OCI-LY7 (cell line): ENCODE data around the gene TRMT11. TPM values are rescaled to one million over a fixed set of nuclear protein-coding genes. Genes with fewer than 3 reads are reported as not detected.
"Not testable (repeated sequence)": the region's sequence is repeated elsewhere in the genome, so short reads cannot be mapped to it uniquely, and the experiment has no call there.

Source experiments
- BruUV-seq: library from RNA; stranded (reverse); fragments of 400-500 nt; replicated peaks from 2 replicates; lab custom pipeline; 2021; lab: Mats Ljungman, UMichigan
- CTCF ChIA-PET: fragments of 300-600 bp; sonication (Branson Sonifier 250); formaldehyde crosslinking; loops from one replicate; lab custom pipeline; 2022; ENCODE audit warnings: antibody characterized with exemption; ENCODE audit not compliant: unreplicated experiment; lab: Charles Lee
- POLR2A ChIA-PET: fragments of 300-600 bp; sonication (Branson Sonifier 250); formaldehyde crosslinking; loops from one replicate; lab custom pipeline; 2022; ENCODE audit warnings: antibody characterized with exemption; lab: Charles Lee
- DNase-seq: peaks from one replicate; pipeline ENCODE4 v3.0.0-alpha.2; 2015; ENCODE audit warnings: low spot score
- H2AFZ ChIP-seq: fragments of 200-600 bp; sonication (generic), shearing (Covaris generic); 2 replicates; pipeline ENCODE4 v1.6.1; 2014; ENCODE audit warnings: mild to moderate bottlenecking, antibody characterized with exemption, low read length, moderate library complexity
- H3K27ac ChIP-seq: fragments of 200-600 bp; sonication (generic); 2 replicates; pipeline ENCODE4 v1.5.1; 2014; ENCODE audit warnings: mixed run types, low read depth, mild to moderate bottlenecking, moderate library complexity, low read length, inconsistent platforms; ENCODE audit not compliant: poor library complexity, severe bottlenecking
- H3K36me3 ChIP-seq: fragments of 200-600 bp; sonication (generic); 2 replicates; pipeline ENCODE4 v1.6.1; 2014; ENCODE audit warnings: mild to moderate bottlenecking, antibody characterized with exemption, low read length, moderate library complexity, mixed read lengths; ENCODE audit not compliant: insufficient read depth
- H3K4me1 ChIP-seq: fragments of 200-600 bp; sonication (generic); 2 replicates; pipeline ENCODE4 v1.5.1; 2014; ENCODE audit warnings: mild to moderate bottlenecking, low read length; ENCODE audit not compliant: insufficient read depth, poor library complexity, severe bottlenecking
- H3K4me2 ChIP-seq: fragments of 200-600 bp; sonication (generic); 2 replicates; pipeline ENCODE4 v1.6.1; 2014; ENCODE audit warnings: mild to moderate bottlenecking, low read length
- H3K4me3 ChIP-seq: fragments of 200-600 bp; sonication (generic); 2 replicates; pipeline ENCODE4 v1.5.1; 2014; ENCODE audit warnings: mild to moderate bottlenecking, low read depth, low read length; ENCODE audit not compliant: poor library complexity, severe bottlenecking
- H3K79me2 ChIP-seq: fragments of 200-600 bp; sonication (generic); 2 replicates; pipeline ENCODE4 v1.6.1; 2016; ENCODE audit warnings: low read depth, mild to moderate bottlenecking, low read length, moderate library complexity, mixed read lengths; ENCODE audit not compliant: insufficient read depth
- H3K9me2 ChIP-seq: fragments of 200-600 bp; sonication (generic); 2 replicates; pipeline ENCODE4 v1.6.1; 2016; ENCODE audit warnings: mild to moderate bottlenecking, low read length, mixed read lengths; ENCODE audit not compliant: insufficient read depth
- H3K9me3 ChIP-seq: fragments of 200-600 bp; sonication (generic); 2 replicates; pipeline ENCODE4 v1.6.1; 2014; ENCODE audit warnings: mild to moderate bottlenecking, mixed run types, low read length, mixed read lengths
- H4K20me1 ChIP-seq: fragments of 200-600 bp; sonication (generic); 2 replicates; pipeline ENCODE4 v1.6.1; 2014; ENCODE audit warnings: mild to moderate bottlenecking, antibody characterized with exemption, low read length, moderate library complexity, mixed read lengths; ENCODE audit not compliant: insufficient read depth
- CTCF ChIP-seq: fragments of 200-600 bp; sonication (generic); conservative IDR thresholded peaks from 2 replicates; pipeline ENCODE4 v1.5.1; 2014; ENCODE audit warnings: mild to moderate bottlenecking, antibody characterized with exemption, low read length, moderate library complexity, mixed read lengths
- EZH2phosphoT487 ChIP-seq: fragments of 200-600 bp; sonication (generic); IDR thresholded peaks from 2 replicates; pipeline ENCODE4 v1.6.1; 2018; ENCODE audit warnings: low read depth, borderline replicate concordance, mild to moderate bottlenecking, mixed run types, antibody characterized with exemption, low read length, moderate library complexity, mixed read lengths
- intact Hi-C: fragments of 100-400 bp; cut with micrococcal nuclease; formaldehyde crosslinking; loops from one replicate; pipeline ENCODE4 v1.10.0; 2022; ENCODE audit not compliant: unreplicated experiment
- total RNA-seq, 2 experiments: library from RNA; depleted of rRNA in 1 of 2; stranded (reverse); fragments of >200 nt in 1 of 2; shearing (Covaris generic) in 1 of 2; gene quantifications; 2 replicates each; pipeline ENCODE4 v1.2.3, GENCODE V29; 2014 to 2022

Gene TRMT11
- total RNA-seq, 2 experiments from 2014 or later: 32.9 to 46.8 TPM

DNA sequence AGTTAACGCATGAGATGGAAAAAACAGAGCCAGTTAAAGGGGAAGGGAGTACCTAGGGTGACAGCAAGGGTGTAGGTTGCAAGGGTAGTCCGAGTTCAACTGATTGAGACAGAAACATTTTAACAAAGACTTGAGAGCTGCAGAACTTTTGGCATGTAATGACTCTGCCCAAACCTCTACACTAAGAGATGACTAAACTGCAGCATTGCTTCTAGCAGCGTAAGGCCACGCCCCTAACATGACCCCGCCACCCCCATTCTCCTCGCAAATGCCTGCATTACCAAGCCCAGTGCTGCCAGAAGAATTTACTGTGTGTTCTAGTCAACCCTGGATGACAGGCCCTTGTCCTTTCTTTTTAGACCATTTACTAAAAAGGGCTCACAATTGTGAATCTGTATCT is 36.0 kb upstream of the TRMT11 start:
- ChIA-PET CTCF (no interaction called here), POLR2A (no interaction called here)
- intact Hi-C loops: no loop called here
- no peak overlapping the region for H3K4me2 ChIP-seq
- TF ChIP-seq EZH2phosphoT487 (no peak), CTCF (no peak)
- H3K9me2 ChIP-seq: no peaks in the 10 kb centered on the region
- H3K4me3 ChIP-seq: no peak overlapping the region
- H3K4me1 ChIP-seq: no peaks in the 10 kb centered on the region
- no peaks in the 10 kb centered on the region for H3K79me2 ChIP-seq
- no peak overlapping the region for H2AFZ ChIP-seq
- H4K20me1 ChIP-seq: no peaks in the 10 kb centered on the region
- no TSS peak for BruUV-seq
- no peak for DNase-seq
- H3K27ac ChIP-seq: no peak overlapping the region
- H3K36me3 ChIP-seq: no peaks in the 10 kb centered on the region
- no peaks in the 10 kb centered on the region for H3K9me3 ChIP-seq

DNA sequence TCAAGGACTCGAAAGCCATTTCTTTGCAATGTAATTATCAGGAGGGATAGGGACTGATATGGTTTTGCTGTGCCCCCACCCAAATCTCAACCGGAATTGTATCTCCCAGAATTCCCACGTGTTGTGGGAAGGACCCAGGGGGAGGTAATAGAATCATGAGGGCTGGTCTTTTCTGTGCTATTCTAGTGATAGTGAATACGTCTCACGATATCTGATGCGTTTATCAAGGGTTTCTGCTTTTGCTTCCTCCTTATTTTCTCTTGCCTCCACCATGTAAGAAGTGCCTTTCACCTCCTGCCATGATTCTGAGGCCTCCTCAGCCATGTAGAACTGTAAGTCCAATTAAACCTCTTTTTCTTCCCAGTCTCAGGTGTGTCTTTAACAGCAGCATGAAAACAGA is 35.6 kb upstream of the TRMT11 start:
- H2AFZ ChIP-seq, H3K4me1 ChIP-seq, H3K36me3 ChIP-seq, H4K20me1 ChIP-seq, DNase-seq, H3K4me3 ChIP-seq, BruUV-seq, H3K9me3 ChIP-seq, H3K79me2 ChIP-seq, CTCF ChIA-PET, H3K27ac ChIP-seq, H3K4me2 ChIP-seq, H3K9me2 ChIP-seq, intact Hi-C loops: not testable (repeated sequence)
- POLR2A ChIA-PET: interaction anchor here (0.6 to 1.2 kb wide), 3 partner anchors 36 to 776 kb away, joined by 3 to 5 read pairs (median 4); partner anchors contain the start of gene TRMT11

DNA sequence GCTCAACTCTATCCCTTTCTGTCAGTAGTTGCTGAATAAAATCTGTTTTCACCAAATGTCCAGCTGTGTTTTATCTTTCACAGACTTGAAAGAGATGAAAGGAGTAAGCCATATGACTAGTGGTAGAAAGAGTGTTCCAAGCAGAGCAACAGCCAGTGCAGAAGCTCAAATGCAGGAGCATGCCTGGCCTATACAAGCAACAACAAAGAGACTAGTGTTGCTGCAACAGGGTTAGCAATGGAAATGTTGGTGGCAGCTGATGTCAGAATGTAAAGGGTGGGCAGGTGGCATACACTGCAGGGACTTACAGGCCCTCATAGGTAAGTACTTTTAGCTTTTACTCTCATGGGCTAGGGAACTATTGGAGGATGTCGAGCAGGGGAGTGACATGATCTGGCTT is 35.0 kb upstream of the TRMT11 start:
- no peak overlapping the region for H2AFZ ChIP-seq
- H3K9me2 ChIP-seq: no peaks in the 10 kb centered on the region
- POLR2A ChIA-PET: interaction anchor here (0.5 to 1.4 kb wide), 7 partner anchors 12 to 777 kb away, joined by 3 to 5 read pairs (median 4); partner anchors contain the start of genes NCOA7 and TRMT11

More for the DNA sequence above, 35.0 kb upstream of the TRMT11 start:
- Histone ChIP-seq H3K79me2 (no peaks in the 10 kb centered on the region), H3K4me1 (peaks cover 8% of the 10 kb centered on the region), H3K27ac (no peak overlapping the region), H3K4me3 (no peak overlapping the region), H3K36me3 (no peaks in the 10 kb centered on the region), H3K9me3 (no peaks in the 10 kb centered on the region), H4K20me1 (no peaks in the 10 kb centered on the region), H3K4me2 (no peak overlapping the region)
- TF ChIP-seq CTCF: no peak
- no peak for TF ChIP-seq EZH2phosphoT487
- CTCF ChIA-PET: interaction anchor here (0.6 to 1.6 kb wide), 2 partner anchors 45 to 160 kb away, joined by 3 read pairs; no protein-coding TSS in a partner anchor
- DNase-seq: no peak
- intact Hi-C loops: no loop called here
- BruUV-seq: no TSS peak
